ENCODE measurements around the gene TKTL1. TPM values are rescaled to one million over a fixed set of nuclear protein-coding genes. Genes with fewer than 3 reads are reported as not detected.

The TKTL1 gene
- total and polyA plus RNA-seq, 5 experiments from 2014 or later: 1.1 to 56.4 (median 38.8) TPM

DNA sequence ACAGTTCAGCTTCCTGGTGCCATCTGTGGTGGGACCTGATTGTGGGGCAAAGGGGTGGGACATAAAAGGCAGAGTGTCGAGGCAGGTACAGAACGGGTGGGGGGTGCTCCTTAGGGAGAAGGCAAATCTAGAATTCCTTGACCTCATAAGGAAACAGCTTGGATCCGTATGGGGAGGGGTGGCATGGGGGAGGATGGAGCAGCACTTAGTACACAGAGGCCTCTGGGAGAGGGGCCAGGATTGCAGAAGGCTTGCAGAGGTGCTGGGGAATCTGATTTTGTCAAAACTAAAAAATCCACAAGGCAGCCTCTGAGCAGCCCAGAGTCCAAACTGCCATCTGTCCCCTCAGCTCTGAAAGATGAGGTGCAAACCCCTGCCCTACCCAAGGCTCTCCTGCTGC is 81.2 kb downstream of the TKTL1 start:
- DNase-seq (no peak), ATAC-seq (no peak)
- POLR2A ChIA-PET: interaction anchor here (1.5 to 3.1 kb wide), 2 partner anchors 26 to 166 kb away, joined by 4 to 17 read pairs; no protein-coding TSS in a partner anchor
- H3K9me3 Mint-ChIP-seq: no peaks in the 10 kb centered on the region
- peaks cover 0 to 10% (median 0%) of the 10 kb centered on the region in 3 donors for H3K36me3 Mint-ChIP-seq
- H3K27me3 Mint-ChIP-seq: no peaks in the 10 kb centered on the region
- H3K4me1 Mint-ChIP-seq: peaks cover 2 to 36% (median 30%) of the 10 kb centered on the region in 4 donors
- peak overlapping the region in 4 of 10 donors; percentile 30 to 65 (median 34) for H3K4me3 Mint-ChIP-seq
- peak overlapping the region in 5 of 10 donors; percentile 13 to 91 (median 68) for H3K27ac Mint-ChIP-seq

DNA sequence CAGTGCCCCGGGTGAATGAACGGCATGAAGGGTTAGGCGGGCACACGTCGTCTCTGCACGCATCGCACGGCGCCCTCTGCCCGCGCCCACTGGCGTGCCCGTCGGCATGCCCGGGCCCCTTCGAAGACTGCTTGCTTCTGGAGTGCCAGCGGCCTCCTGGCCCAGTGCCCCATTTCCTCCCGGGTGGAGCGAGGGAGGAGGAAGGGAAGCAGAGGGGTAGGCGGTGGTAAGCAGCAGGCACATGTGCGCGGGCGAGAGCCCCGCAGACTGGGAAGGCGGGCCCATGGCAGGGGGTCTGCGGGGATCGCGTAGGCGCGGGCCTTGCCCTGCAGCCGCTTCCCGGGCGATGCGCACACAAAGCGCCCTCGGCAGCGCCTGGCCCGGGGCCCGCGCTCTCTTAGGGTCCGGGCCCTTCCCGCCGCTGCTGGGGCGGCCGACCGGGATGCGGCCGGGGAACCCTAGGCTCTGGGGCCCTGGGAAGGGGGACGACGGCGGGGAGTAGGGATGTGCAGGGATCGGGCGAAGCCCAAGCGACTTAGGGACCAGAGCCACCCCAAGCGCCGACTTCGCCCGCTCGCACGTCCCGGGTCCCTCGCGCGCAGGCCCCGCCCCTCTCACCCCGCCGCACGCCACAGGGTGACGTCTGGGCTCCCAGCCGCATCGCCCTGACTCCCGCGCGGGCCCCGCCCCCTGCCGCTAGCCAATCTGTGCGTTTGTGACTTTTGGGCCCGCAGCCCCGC is 82.6 kb downstream of the TKTL1 start:
- peak; percentile 22 to 79 (median 60) for DNase-seq
- H3K9me3 Mint-ChIP-seq: no peaks in the 10 kb centered on the region
- peaks cover 0 to 12% (median 0%) of the 10 kb centered on the region in 3 donors for H3K36me3 Mint-ChIP-seq
- H3K27ac Mint-ChIP-seq: peak overlapping the region; percentile 53 to 97 (median 92)
- H3K4me3 Mint-ChIP-seq: peak overlapping the region; percentile 36 to 92 (median 70)
- H3K27me3 Mint-ChIP-seq: no peaks in the 10 kb centered on the region
- peaks cover 2 to 27% (median 22%) of the 10 kb centered on the region in 4 donors for H3K4me1 Mint-ChIP-seq
- peak; percentile 6 to 15 for ATAC-seq
- POLR2A ChIA-PET: interaction anchor here (0.6 to 3.1 kb wide), 18 partner anchors 8 to 452 kb away, joined by 3 to 24 read pairs (median 5); partner anchors contain the start of genes LAGE3, RPL10, SLC10A3 and TAFAZZIN

DNA sequence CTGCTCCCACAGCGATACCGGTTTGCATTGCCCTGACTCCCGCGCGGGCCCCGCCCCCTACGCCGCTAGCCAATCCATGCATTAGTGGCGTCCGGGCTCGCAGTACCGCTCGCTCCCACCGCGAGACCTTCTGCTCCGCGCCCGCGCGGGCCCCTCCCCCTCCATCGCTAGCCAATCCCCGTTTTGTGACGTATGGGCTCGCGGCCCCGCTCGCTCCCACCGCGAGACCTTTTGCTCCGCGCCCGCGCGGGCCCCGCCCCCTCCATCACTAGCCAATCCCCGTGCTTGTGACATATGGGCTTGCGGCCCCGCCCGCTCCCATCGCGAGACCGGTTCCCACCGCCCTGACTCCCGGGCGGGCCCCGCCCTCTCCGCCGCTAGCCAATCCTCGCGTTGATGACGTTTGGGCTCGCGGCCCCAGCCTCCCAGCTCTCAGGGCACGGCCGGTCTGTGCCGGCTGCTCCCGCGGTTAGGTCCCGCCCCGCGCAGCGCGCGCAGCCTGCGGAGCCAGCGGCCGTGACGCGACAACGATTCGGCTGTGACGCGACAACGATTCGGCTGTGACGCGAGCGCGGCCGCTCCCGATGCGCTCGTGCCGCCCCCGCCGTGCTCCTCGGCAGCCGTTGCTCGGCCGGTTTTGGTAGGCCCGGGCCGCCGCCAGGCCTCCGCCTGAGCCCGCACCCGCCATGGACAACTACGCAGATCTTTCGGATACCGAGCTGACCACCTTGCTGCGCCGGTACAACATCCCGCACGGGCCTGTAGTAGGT is 83.4 kb downstream of the TKTL1 start, which contains the start of gene EMD:
Gene EMD (plus strand): TSS at position 497 of the 770 bp plus-strand sequence. CDS start 190 bp downstream, at position 687.
- peak; percentile 79 to 82 for ATAC-seq
- H3K4me3 Mint-ChIP-seq: peak within 1 kb of the TSS; percentile 73 to 92 (median 84)

DNA sequence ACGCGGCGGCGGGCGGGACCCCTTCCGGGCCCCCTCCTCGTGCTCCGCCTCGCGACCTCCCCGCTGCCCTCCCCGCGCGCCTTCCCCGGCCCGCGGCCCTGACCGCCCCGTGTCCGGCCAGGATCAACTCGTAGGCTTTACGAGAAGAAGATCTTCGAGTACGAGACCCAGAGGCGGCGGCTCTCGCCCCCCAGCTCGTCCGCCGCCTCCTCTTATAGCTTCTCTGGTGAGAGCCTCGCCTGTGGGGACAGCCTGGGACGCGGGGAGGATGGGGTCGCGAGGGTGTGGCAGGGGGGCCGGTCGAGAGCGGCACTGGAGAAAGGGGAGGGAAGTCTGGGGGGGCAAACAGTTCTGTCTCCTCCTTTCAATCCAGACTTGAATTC is 84.0 kb downstream of the TKTL1 start:
- DNase-seq: no peak
- Mint-ChIP-seq H3K4me1 (peaks cover 2 to 22% (median 20%) of the 10 kb centered on the region in 4 donors), H3K27me3 (no peaks in the 10 kb centered on the region), H3K36me3 (peaks cover 0 to 12% (median 0%) of the 10 kb centered on the region in 3 donors), H3K9me3 (no peaks in the 10 kb centered on the region), H3K27ac (peak overlapping the region; percentile 43 to 95 (median 94)), H3K4me3 (peak overlapping the region; percentile 73 to 92 (median 84))
- POLR2A ChIA-PET: interaction anchor here (0.5 to 2.7 kb wide), 14 partner anchors 9 to 408 kb away, joined by 3 to 24 read pairs (median 4); partner anchors contain the start of genes LAGE3, RPL10, SLC10A3 and TAFAZZIN
- ATAC-seq: no peak

More for the DNA sequence above, 83.4 kb downstream of the TKTL1 start, which contains the start of gene EMD:
- no peaks in the 10 kb centered on the region for H3K27me3 Mint-ChIP-seq
- POLR2A ChIA-PET: interaction anchor here (0.5 to 2.7 kb wide), 17 partner anchors 9 to 453 kb away, joined by 3 to 24 read pairs (median 4); partner anchors contain the start of genes LAGE3, RPL10, SLC10A3 and TAFAZZIN
- H3K36me3 Mint-ChIP-seq: peaks cover 0 to 12% (median 0%) of the 10 kb centered on the region in 3 donors
- H3K4me1 Mint-ChIP-seq: peaks cover 2 to 23% (median 21%) of the 10 kb centered on the region in 4 donors
- peak within 1 kb of the TSS; percentile 74 to 97 (median 94) for H3K27ac Mint-ChIP-seq
- no peaks in the 10 kb centered on the region for H3K9me3 Mint-ChIP-seq
- peak; percentile 85 to 99 (median 96) for DNase-seq

Other genes with a start within 250 kb of the TKTL1 start
- 10 to 100 TPM; 87.7 to 88.3 TPM for gene MECP2, start 198.1 kb upstream of the TKTL1 start, total RNA-seq
- 10 to 100 TPM; 12.0 to 22.2 (median 12.2) TPM for gene MECP2, start 198.1 kb upstream of the TKTL1 start, polyA plus RNA-seq
- gene OPN1LW, start 151.6 kb upstream of the TKTL1 start, total RNA-seq: not detected
- gene OPN1LW, start 151.6 kb upstream of the TKTL1 start, polyA plus RNA-seq: not detected
- gene OPN1MW, start 113.2 kb upstream of the TKTL1 start, total RNA-seq: not detected
- gene OPN1MW, start 113.2 kb upstream of the TKTL1 start, polyA plus RNA-seq: not detected
- gene OPN1MW2, start 76.0 kb upstream of the TKTL1 start, total RNA-seq: not detected
- not detected for gene OPN1MW2, start 76.0 kb upstream of the TKTL1 start, polyA plus RNA-seq
- gene OPN1MW3, start 38.2 kb upstream of the TKTL1 start, total RNA-seq: not detected
- gene OPN1MW3, start 38.2 kb upstream of the TKTL1 start, polyA plus RNA-seq: not detected
- not detected for gene TEX28, start 671 bp upstream of the TKTL1 start, total RNA-seq
- gene TEX28, start 671 bp upstream of the TKTL1 start, polyA plus RNA-seq: not detected
- 100 to 1,000 TPM; 613 to 633 TPM for gene FLNA, start 78.8 kb downstream of the TKTL1 start, total RNA-seq
- gene FLNA, start 78.8 kb downstream of the TKTL1 start, polyA plus RNA-seq: 100 to 1,000 TPM; 156 to 341 (median 169) TPM
- gene EMD, start 83.5 kb downstream of the TKTL1 start, total RNA-seq: 10 to 100 TPM; 90.4 to 95.4 TPM
- 10 to 100 TPM; 35.5 to 37.1 (median 35.7) TPM for gene EMD, start 83.5 kb downstream of the TKTL1 start, polyA plus RNA-seq
- gene RPL10, start 102.6 kb downstream of the TKTL1 start, total RNA-seq: 1,000 to 10,000 TPM; 4,733 to 4,862 TPM
- gene RPL10, start 102.6 kb downstream of the TKTL1 start, polyA plus RNA-seq: 1,000 to 10,000 TPM; 5,585 to 7,081 (median 6,663) TPM
- 10 to 100 TPM; 16.6 to 19.9 TPM for gene DNASE1L1, start 113.5 kb downstream of the TKTL1 start, total RNA-seq
- 10 to 100 TPM; 12.7 to 15.3 (median 12.8) TPM for gene DNASE1L1, start 113.5 kb downstream of the TKTL1 start, polyA plus RNA-seq
- gene TAFAZZIN, start 115.7 kb downstream of the TKTL1 start, total RNA-seq: 100 to 1,000 TPM; 111 to 112 TPM
- gene TAFAZZIN, start 115.7 kb downstream of the TKTL1 start, polyA plus RNA-seq: 10 to 100 TPM; 29.3 to 39.8 (median 37.8) TPM
- 10 to 100 TPM; 51.9 to 52.5 TPM for gene ATP6AP1, start 132.9 kb downstream of the TKTL1 start, total RNA-seq
- gene ATP6AP1, start 132.9 kb downstream of the TKTL1 start, polyA plus RNA-seq: 100 to 1,000 TPM in 1 of 3 donors, 10 to 100 TPM in 2; 84.7 to 111 (median 90.2) TPM
- gene GDI1, start 141.4 kb downstream of the TKTL1 start, total RNA-seq: 100 to 1,000 TPM; 169 to 185 TPM
- 10 to 100 TPM; 18.3 to 32.1 (median 21.0) TPM for gene GDI1, start 141.4 kb downstream of the TKTL1 start, polyA plus RNA-seq
- gene FAM50A, start 148.3 kb downstream of the TKTL1 start, total RNA-seq: 10 to 100 TPM; 49.2 TPM
- 10 to 100 TPM; 25.1 to 45.6 (median 40.4) TPM for gene FAM50A, start 148.3 kb downstream of the TKTL1 start, polyA plus RNA-seq
- 10 to 100 TPM; 49.5 to 50.4 TPM for gene PLXNA3, start 162.5 kb downstream of the TKTL1 start, total RNA-seq
- under 1 TPM; 0.27 to 0.67 (median 0.36) TPM for gene PLXNA3, start 162.5 kb downstream of the TKTL1 start, polyA plus RNA-seq
- 10 to 100 TPM; 18.6 to 23.3 TPM for gene LAGE3, start 183.5 kb downstream of the TKTL1 start, total RNA-seq
- 10 to 100 TPM; 62.6 to 81.8 (median 72.7) TPM for gene LAGE3, start 183.5 kb downstream of the TKTL1 start, polyA plus RNA-seq
- gene UBL4A, start 190.8 kb downstream of the TKTL1 start, total RNA-seq: 10 to 100 TPM; 29.0 to 30.9 TPM
- 10 to 100 TPM; 31.1 to 51.7 (median 37.9) TPM for gene UBL4A, start 190.8 kb downstream of the TKTL1 start, polyA plus RNA-seq
- 10 to 100 TPM; 18.2 to 20.9 TPM for gene SLC10A3, start 194.8 kb downstream of the TKTL1 start, total RNA-seq
- 10 to 100 TPM; 30.5 to 42.3 (median 35.9) TPM for gene SLC10A3, start 194.8 kb downstream of the TKTL1 start, polyA plus RNA-seq
- gene FAM3A, start 220.4 kb downstream of the TKTL1 start, total RNA-seq: 10 to 100 TPM; 66.0 to 69.4 TPM
- gene FAM3A, start 220.4 kb downstream of the TKTL1 start, polyA plus RNA-seq: 10 to 100 TPM; 24.3 to 33.3 (median 26.0) TPM

Data from naive thymus-derived CD8-positive, alpha-beta T cell (primary cell).